Spleen (tissue), 11 donors: ENCODE results near the gene PLOD2. TPM values are rescaled to one million over a fixed set of nuclear protein-coding genes. Genes with fewer than 3 reads are reported as not detected.

Experiments used
- DNase-seq: peaks from one replicate; pipeline ENCODE4 v3.0.0-alpha.2; 2020
- H3K27ac ChIP-seq, 8 donors: fragments of 200-600 bp; sonication (generic) in 7 of 8; 1 replicate in 4 of 8; 2 replicates in 4 of 8; pipeline versions ENCODE4 v1.5.0 to v1.8.0; 2016 to 2021; ENCODE audit warnings: inconsistent platforms in 4 of 8, mild to moderate bottlenecking in 4 of 8, moderate library complexity in 1 of 8
- H3K27me3 ChIP-seq, 7 donors: fragments of 200-600 bp; sonication (generic) in 6 of 7; replicated peaks in 1 of 7; 1 replicate in 4 of 7; 2 replicates in 3 of 7; pipeline versions ENCODE4 v1.5.0 to v1.8.0; 2016 to 2021; ENCODE audit warnings: inconsistent platforms in 3 of 7, mild to moderate bottlenecking in 1 of 7
- H3K36me3 ChIP-seq, 6 donors: fragments of 200-600 bp; sonication (generic) in 5 of 6; 1 replicate in 4 of 6; 2 replicates in 2 of 6; pipeline versions ENCODE4 v1.5.0 to v1.8.0; 2016 to 2021; ENCODE audit warnings: inconsistent platforms in 2 of 6
- H3K4me1 ChIP-seq, 6 donors: fragments of 200-600 bp; sonication (generic) in 5 of 6; 1 replicate in 3 of 6; 2 replicates in 3 of 6; pipeline versions ENCODE4 v1.5.0 to v1.8.0; 2016 to 2021; ENCODE audit warnings: inconsistent platforms in 3 of 6
- H3K4me3 ChIP-seq, 8 donors: fragments of 200-600 bp; sonication (generic) in 7 of 8; 1 replicate in 4 of 8; 2 replicates in 4 of 8; pipeline versions ENCODE4 v1.5.0 to v1.8.0; 2016 to 2021; ENCODE audit warnings: inconsistent platforms in 4 of 8, mild to moderate bottlenecking in 4 of 8, moderate library complexity in 2 of 8
- H3K9me3 ChIP-seq, 8 donors: fragments of 200-600 bp; sonication (generic) in 7 of 8; 1 replicate in 4 of 8; 2 replicates in 4 of 8; pipeline versions ENCODE4 v1.5.0 to v1.8.0; 2016 to 2021; ENCODE audit warnings: inconsistent platforms in 4 of 8
- CTCF ChIP-seq, 11 experiments: fragments of 200-600 bp in 7 of 11; fragments of 450-650 bp in 4 of 11; sonication (generic) in 4 of 11; IDR thresholded peaks in 8 of 11; conservative IDR thresholded peaks in 3 of 11; 1 replicate in 7 of 11; 2 replicates in 4 of 11; pipeline versions ENCODE4 v1.4.0 to v1.8.0; 2016 to 2021; ENCODE audit warnings: antibody characterized with exemption in 11 of 11, inconsistent platforms in 4 of 11, mild to moderate bottlenecking in 1 of 11
- POLR2A ChIP-seq, 3 donors: fragments of 450-650 bp; IDR thresholded peaks; one replicate each; pipeline ENCODE4 v1.5.1; 2017; ENCODE audit warnings: antibody characterized with exemption in 3 of 3, mild to moderate bottlenecking in 1 of 3
- POLR2AphosphoS5 ChIP-seq, 3 donors: sonication (generic); formaldehyde crosslinking; IDR thresholded peaks; one replicate each; pipeline ENCODE4 v1.5.1; 2017; ENCODE audit warnings: antibody characterized with exemption in 3 of 3
- WGBS, 5 donors: extraction: QIAGEN DNeasy Blood & Tissue Kit in 3 of 5; methylation state at CpG; one replicate each; pipeline versions ENCODE4 v1.1.5 to v1.1.7; 2013 to 2018; 5-methylcytosine and 5-hydroxymethylcytosine counted together
- intact Hi-C: fragments of 100-400 bp; cut with DNase I; formaldehyde crosslinking; loops from one replicate; pipeline ENCODE4 v1.15.0; 2023; ENCODE audit warnings: low total_unique reads
- polyA plus RNA-seq, 3 donors: library from polyadenylated mRNA; stranded (reverse); fragments of 200-250 nt; gene quantifications; one replicate each; pipeline ENCODE4 v1.2.1, GENCODE V29; 2013
- total RNA-seq, 7 donors: library from RNA; depleted of rRNA in 3 of 7; stranded (reverse); fragments of >200 nt in 3 of 7; fragmentation: NEBNext Ultra II Directional in 4 of 7; extraction: Animal tissue kit (Norgen Biotek cat#: 25700) in 4 of 7; gene quantifications; one replicate each; pipeline versions ENCODE4 v1.1.0 to v1.2.1, GENCODE V29; 2016 to 2021
- donor health status: healthy with polysubstance abuse.
- donor health status: DM: no; HTN: no; CAD: no; lungs with moderate emphysema.
- donor health status: DM: no; HTN: no; CAD: no.
- donor health status: Bipolar disorder and iron deficiency.
- donor health status: healthy.
- donor health status: DM: no; HTN: no; CAD: no.
- donor health status: DM: yes; HTN: yes; CAD: no.

Gene PLOD2
- total and polyA plus RNA-seq, 10 donors = 3.5 to 35.8 (median 11.2) TPM

DNA sequence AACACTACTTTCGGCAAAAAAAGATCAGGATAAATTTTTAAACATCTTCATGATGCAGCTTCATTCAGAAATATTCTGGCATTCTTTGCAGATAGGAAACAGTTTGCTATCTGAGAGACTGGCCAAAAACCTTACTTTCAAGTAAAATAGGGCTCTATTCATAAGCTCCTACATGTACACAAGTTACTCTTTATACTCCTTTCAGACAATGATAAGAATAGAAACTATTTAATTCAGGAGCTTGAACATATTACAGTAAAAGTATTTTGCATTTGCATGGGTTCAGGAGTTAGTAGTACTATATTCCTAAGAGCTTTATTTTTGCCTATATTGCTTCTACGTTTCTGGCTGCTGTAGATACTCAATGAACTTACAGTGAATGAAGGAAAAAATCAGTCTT lies 70.5 kb downstream of the PLOD2 start:
- TF ChIP-seq CTCF (IDR thresholded peaks at IDR 0.05 in 8 of 11, conservative IDR thresholded peaks at IDR 0.05 in 3 of 11) (no peak), POLR2A (IDR thresholded peaks at IDR 0.05) (no peak), POLR2AphosphoS5 (IDR thresholded peaks at IDR 0.05) (no peak)
- Histone ChIP-seq H3K9me3 (no peaks in the 10 kb centered on the region), H3K27ac (no peak overlapping the region), H3K36me3 (no peaks in the 10 kb centered on the region), H3K4me3 (no peak overlapping the region), H3K4me1 (no peaks in the 10 kb centered on the region), H3K27me3 (no peaks in the 10 kb centered on the region)
- WGBS, 5 donors = 79 to 90% (median 84%) methylated on average over 2 of the region's 2 CpGs
- intact Hi-C loops = no loop called here
- no peak for DNase-seq

- no peak for DNase-seq
- WGBS, 5 donors = 89 to 93% (median 92%) methylated on average over 2 of the region's 2 CpGs
- Histone ChIP-seq H3K27ac (no peak overlapping the region), H3K4me3 (no peak overlapping the region), H3K9me3 (no peaks in the 10 kb centered on the region), H3K36me3 (no peaks in the 10 kb centered on the region), H3K27me3 (no peaks in the 10 kb centered on the region), H3K4me1 (no peaks in the 10 kb centered on the region)
- TF ChIP-seq CTCF (IDR thresholded peaks at IDR 0.05 in 8 of 11, conservative IDR thresholded peaks at IDR 0.05 in 3 of 11) (no peak), POLR2A (IDR thresholded peaks at IDR 0.05) (no peak), POLR2AphosphoS5 (IDR thresholded peaks at IDR 0.05) (no peak)
- intact Hi-C loops = no loop called here
Observed at GRCh38 chr3:146088840-146089239, 72.1 kb downstream of the PLOD2 start.

DNA sequence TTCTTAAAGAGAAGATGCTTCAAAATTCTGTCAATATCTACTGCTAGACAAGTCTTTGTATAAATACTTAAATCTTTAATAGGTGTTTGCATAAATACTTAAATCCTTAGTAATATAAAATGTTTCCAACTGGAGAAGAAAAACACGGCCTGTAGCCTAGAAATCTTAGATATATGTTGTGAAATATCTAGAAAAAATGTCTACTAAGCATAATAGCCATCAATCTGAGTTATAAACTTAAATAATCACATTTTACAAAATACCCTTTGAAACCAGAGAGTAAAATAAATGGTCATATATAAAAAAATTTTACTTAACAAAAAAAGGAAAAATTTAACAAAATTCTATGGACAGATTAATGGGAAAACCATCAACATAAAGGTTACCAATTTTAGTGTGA lies 73.9 kb downstream of the PLOD2 start:
- intact Hi-C loops = no loop called here
- no peaks in the 10 kb centered on the region for H3K27me3 ChIP-seq
- DNase-seq = no peak
- no peaks in the 10 kb centered on the region for H3K9me3 ChIP-seq
- no peaks in the 10 kb centered on the region for H3K36me3 ChIP-seq
- WGBS, 5 donors = 57 to 78% (median 70%) methylated on average over 1 of the region's 1 CpG
- TF ChIP-seq CTCF (IDR thresholded peaks at IDR 0.05 in 8 of 11, conservative IDR thresholded peaks at IDR 0.05 in 3 of 11) = no peak
- no peak for TF ChIP-seq POLR2A (IDR thresholded peaks at IDR 0.05)
- TF ChIP-seq POLR2AphosphoS5 (IDR thresholded peaks at IDR 0.05) = no peak
- H3K4me1 ChIP-seq = no peaks in the 10 kb centered on the region
- no peak overlapping the region for H3K4me3 ChIP-seq
- no peak overlapping the region for H3K27ac ChIP-seq

DNA sequence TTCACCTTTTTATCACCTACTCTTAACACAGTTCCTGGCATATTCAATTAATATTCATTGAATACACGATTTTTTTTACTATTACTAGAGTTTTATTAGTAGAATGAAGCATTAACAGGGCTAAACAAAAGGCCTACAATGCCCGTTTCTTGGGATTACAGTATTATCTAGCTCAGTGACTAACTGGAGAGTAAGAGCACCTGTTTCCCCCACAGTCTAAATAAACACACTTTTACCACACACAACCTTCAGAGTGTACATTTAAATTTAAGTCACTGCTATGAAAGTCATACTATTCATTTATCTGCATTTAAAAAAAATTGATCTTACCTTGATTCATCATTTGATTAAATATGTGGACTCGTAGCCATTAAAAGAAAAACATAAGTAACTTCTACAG lies 74.8 kb downstream of the PLOD2 start:
- no peak for DNase-seq
- no peak overlapping the region for H3K4me3 ChIP-seq
- intact Hi-C loops = no loop called here
- no peaks in the 10 kb centered on the region for H3K36me3 ChIP-seq
- TF ChIP-seq CTCF (IDR thresholded peaks at IDR 0.05 in 8 of 11, conservative IDR thresholded peaks at IDR 0.05 in 3 of 11) = no peak
- TF ChIP-seq POLR2A (IDR thresholded peaks at IDR 0.05) = no peak
- no peak for TF ChIP-seq POLR2AphosphoS5 (IDR thresholded peaks at IDR 0.05)
- 59 to 80% (median 78%) methylated on average over 3 of the region's 3 CpGs for WGBS, 5 donors
- no peaks in the 10 kb centered on the region for H3K4me1 ChIP-seq
- H3K9me3 ChIP-seq = no peaks in the 10 kb centered on the region
- no peaks in the 10 kb centered on the region for H3K27me3 ChIP-seq
- H3K27ac ChIP-seq = no peak overlapping the region
